ENCODE results near the gene RNF167.
"Not testable (repeated sequence)": the region's sequence is repeated elsewhere in the genome, so short reads cannot be mapped to it uniquely, and the experiment has no call there.

RNF167 gene

DNA sequence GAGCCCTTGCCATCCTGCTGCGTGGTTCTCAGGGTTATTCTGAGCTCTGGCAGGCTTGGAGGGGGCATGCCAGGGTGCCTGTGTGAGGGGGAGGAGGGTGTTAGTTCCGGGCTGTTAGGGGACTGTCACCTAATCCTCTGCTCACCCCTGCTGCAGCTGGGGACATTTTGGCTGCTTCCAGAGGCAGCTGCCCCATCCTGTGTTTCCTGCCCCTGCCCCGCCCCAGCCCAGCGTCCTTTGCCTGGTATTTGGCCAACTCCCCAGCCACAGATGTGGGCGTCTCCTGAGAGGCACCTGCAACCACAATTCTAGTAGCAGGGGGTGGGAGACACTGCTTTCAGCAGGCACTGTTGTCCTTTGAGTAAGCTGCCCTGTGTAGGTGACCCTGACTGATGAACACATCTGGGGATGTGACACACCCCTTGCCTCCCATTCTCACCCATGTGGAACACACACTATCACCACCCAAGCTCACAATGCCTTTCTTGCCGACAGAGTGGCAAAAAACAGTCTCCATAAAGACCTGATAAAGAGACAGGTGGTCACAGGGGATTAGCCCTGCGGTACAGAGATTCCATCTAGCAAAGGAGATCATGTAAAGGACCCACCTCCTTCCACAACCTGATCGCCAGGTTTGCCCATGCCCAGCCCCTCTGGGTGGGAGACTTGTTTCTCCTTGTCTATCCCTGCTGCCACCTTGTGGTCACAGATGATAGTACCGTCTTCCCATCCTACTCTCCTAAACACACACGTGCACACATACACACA is 36.8 kb upstream of the RNF167 start, which contains the start of gene CHRNE:
Gene CHRNE, minus strand, starts transcription at position 48 of the 768 bp plus-strand sequence. Its CDS starts 35 bp downstream, at position 13.
- in situ Hi-C loops (cut with HindIII; ENCODE audit: low sequenced_read_pairs), result no loop called here
- TF ChIP-seq, protein P1, sequence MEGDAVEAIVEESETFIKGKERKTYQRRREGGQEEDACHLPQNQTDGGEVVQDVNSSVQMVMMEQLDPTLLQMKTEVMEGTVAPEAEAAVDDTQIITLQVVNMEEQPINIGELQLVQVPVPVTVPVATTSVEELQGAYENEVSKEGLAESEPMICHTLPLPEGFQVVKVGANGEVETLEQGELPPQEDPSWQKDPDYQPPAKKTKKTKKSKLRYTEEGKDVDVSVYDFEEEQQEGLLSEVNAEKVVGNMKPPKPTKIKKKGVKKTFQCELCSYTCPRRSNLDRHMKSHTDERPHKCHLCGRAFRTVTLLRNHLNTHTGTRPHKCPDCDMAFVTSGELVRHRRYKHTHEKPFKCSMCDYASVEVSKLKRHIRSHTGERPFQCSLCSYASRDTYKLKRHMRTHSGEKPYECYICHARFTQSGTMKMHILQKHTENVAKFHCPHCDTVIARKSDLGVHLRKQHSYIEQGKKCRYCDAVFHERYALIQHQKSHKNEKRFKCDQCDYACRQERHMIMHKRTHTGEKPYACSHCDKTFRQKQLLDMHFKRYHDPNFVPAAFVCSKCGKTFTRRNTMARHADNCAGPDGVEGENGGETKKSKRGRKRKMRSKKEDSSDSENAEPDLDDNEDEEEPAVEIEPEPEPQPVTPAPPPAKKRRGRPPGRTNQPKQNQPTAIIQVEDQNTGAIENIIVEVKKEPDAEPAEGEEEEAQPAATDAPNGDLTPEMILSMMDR (IDR thresholded peaks at IDR 0.05; ENCODE audit: low read depth, low read length), result peak; percentile 81
- peak; percentile 76 for DNase-seq (ENCODE audit: low read depth, low spot score)
- H3K4me3 ChIP-seq (ENCODE audit: low read depth, low read length), result no peak within 1 kb of the TSS

DNA sequence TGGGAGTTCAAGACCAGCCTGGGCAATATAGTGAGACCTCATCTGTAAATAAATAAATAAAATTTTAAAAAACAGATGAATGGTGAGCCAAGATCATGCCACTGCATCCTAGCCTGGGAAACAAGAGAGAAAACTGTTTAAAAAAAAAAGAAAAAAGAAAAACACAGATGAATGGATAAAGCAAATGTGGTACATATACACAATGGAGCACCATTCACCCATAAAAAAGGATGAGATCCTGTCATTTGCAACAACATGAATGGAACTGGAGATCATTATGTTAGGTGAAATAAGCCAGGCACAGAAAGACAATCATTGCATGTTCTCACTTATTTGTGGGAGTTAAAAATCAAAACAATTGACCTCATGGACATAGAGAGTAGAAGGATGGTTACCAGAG is 33.4 kb upstream of the RNF167 start:
- DNase-seq (ENCODE audit: low read depth, low spot score); H3K4me3 ChIP-seq (ENCODE audit: low read depth, low read length); in situ Hi-C loops (cut with HindIII; ENCODE audit: low sequenced_read_pairs): not testable (repeated sequence)

DNA sequence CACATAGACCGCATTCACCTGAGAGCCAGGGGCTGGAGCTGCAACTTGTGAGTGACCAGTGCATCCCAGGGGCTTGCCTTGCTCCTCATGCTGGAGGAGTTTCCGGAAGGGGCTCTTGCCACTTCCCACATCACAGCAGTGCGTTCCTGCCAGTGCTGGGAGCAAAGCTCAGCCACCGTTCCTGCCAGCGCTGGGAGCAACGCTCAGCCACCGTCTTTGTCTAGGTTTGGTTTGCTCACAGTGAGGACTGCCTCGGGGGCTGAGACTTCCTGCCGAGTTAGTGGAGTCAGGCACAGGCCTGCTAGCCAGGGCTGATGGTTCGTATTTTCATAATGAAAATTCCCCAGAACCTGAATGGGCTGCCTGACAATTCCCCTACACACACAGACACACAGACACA is 31.8 kb upstream of the RNF167 start:
- H3K4me3 ChIP-seq (ENCODE audit: low read depth, low read length), result no peak overlapping the region
- TF ChIP-seq, protein P1 (IDR thresholded peaks at IDR 0.05; ENCODE audit: low read depth, low read length), result no peak
- DNase-seq (ENCODE audit: low read depth, low spot score), result peak; percentile 16
- in situ Hi-C loops (cut with HindIII; ENCODE audit: low sequenced_read_pairs), result no loop called here

DNA sequence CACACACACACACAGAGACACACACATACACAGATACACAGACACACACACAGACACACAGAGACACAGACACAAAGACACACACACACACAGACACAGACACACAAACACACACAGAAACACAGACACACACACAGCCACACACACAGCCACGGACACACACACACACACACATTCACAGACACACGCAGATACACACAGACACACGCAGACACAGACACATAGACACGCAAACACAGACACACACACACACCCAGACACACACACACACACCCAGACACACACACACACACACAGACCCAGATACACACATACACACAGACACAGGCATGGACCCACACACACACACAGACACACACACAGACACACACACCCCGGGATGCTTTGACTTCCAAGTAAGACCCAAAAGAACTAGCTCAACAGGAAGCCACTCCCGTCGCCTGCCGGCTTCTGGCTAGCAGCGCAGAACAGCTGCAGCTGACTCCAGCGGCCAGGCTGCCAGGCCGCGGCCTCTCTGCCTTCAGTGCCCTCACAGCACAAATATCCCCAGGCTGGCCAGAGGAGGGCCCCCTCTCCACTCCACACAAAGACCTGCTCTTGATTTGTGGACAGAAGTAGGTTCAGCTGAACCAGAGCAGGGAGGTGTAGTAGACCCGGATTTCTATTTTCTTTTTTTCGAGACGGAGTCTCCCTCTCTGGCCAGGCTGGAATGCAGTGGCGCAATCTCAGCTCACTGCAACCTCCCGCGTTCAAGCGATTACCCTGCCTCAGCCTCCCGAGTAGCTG is 31.2 kb upstream of the RNF167 start:
- H3K4me3 ChIP-seq (ENCODE audit: low read depth, low read length), result no peak overlapping the region
- in situ Hi-C loops (cut with HindIII; ENCODE audit: low sequenced_read_pairs), result no loop called here
- peak; percentile 94 for DNase-seq (ENCODE audit: low read depth, low spot score)
- TF ChIP-seq, protein P1 (IDR thresholded peaks at IDR 0.05; ENCODE audit: low read depth, low read length), result peak; percentile 86

DNA sequence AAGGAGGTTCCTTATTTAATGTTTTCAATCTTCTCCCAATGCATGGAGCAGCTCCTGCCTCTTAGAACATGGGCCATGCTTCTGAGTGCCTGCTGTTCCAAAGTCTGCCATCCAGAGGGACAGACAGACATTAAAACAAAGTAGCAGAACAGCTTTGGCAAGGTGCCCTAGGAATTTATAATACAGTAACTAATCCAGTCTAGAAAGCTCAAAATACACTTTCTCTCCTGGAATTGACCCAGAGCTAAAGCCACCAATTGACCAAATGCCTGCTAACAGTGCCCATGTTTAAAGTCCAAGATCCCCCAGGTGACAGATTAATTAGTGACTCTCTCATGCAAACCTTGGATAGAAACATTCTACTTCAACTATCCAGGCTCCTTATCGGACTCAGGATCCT is 26.1 kb upstream of the RNF167 start:
- no peak for DNase-seq (ENCODE audit: low read depth, low spot score)
- in situ Hi-C loops (cut with HindIII; ENCODE audit: low sequenced_read_pairs), result no loop called here
- no peak overlapping the region for H3K4me3 ChIP-seq (ENCODE audit: low read depth, low read length)
- TF ChIP-seq, protein P1 (IDR thresholded peaks at IDR 0.05; ENCODE audit: low read depth, low read length), result no peak

DNA sequence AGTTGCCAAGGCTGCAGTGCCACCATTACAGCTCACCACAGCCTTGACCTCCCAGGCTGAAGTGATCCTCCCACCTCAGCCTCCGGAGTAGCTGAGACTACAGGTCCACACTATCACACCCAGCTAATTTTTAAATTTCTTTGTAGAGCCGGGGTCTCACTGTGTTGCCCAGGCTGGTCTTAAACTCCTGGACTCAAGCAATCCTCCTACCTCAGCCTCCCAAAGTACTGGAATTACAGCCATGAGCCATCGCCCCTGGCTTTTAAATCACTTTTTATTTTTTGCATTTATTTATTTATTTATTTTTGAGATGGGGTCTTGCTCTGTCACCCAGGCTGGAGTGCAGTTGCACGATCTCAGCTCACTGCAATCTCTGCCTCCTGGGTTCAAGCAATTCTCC is 25.5 kb upstream of the RNF167 start:
- H3K4me3 ChIP-seq (ENCODE audit: low read depth, low read length); in situ Hi-C loops (cut with HindIII; ENCODE audit: low sequenced_read_pairs); DNase-seq (ENCODE audit: low read depth, low spot score): not testable (repeated sequence)

DNA sequence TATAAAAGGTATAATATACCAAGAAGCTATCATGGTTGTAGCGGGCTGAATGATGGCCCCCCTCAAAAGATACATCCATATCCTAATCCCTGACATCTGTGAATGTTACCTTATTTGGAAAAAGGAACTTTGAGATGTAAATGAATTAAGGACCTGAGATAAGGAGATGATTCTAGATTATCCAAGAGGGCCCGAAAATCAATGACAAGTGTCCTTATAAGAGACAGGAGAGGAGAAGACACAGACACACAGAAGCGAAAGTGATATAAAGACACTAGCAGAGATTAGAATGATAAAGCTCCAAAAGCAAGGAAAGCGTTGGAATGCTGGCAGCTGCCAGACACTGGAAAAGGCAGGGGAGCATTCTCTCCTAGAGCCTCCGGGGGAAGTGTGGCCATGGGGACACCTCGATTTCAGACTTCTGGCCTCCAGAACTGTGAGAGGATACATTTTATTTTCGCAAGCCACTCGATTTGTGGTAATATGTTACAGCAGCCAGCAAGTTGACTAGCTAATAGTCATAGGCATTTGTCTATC is 20.5 kb upstream of the RNF167 start:
- in situ Hi-C loops (cut with HindIII; ENCODE audit: low sequenced_read_pairs), result no loop called here
- DNase-seq (ENCODE audit: low read depth, low spot score), result no peak
- no peak overlapping the region for H3K4me3 ChIP-seq (ENCODE audit: low read depth, low read length)
- TF ChIP-seq, protein P1 (IDR thresholded peaks at IDR 0.05; ENCODE audit: low read depth, low read length), result no peak

Measured in astrocyte of the spinal cord (primary cell).